Osteoblast (primary cell): ENCODE data around the gene TCOF1. TPM values are rescaled to one million over a fixed set of nuclear protein-coding genes. Genes with fewer than 3 reads are reported as not detected.

Source experiments
- DNase-seq: peaks from one replicate; pipeline ENCODE4 v3.0.0; 2011; ENCODE audit warnings: low spot score, mixed read lengths; ENCODE audit not compliant: insufficient read length; ENCODE audit errors: missing footprints
- H2AFZ ChIP-seq: 2 replicates; pipeline ENCODE4 v1.6.0; 2011; ENCODE audit warnings: mild to moderate bottlenecking, low read length
- H3K27ac ChIP-seq: 2 replicates; pipeline ENCODE4 v1.5.1; 2011; ENCODE audit warnings: mild to moderate bottlenecking, low read depth, low read length, moderate library complexity
- H3K27me3 ChIP-seq: 2 replicates; pipeline ENCODE4 v1.6.0; 2012; ENCODE audit warnings: mild to moderate bottlenecking, control low read depth, inconsistent platforms, low read length, moderate library complexity; ENCODE audit not compliant: insufficient read depth
- H3K36me3 ChIP-seq: 2 replicates; pipeline ENCODE4 v1.5.1; 2011; ENCODE audit warnings: mild to moderate bottlenecking, low read length, control low read depth, moderate library complexity; ENCODE audit not compliant: insufficient read depth
- H3K4me1 ChIP-seq: 2 replicates; pipeline ENCODE4 v1.5.1; 2011; ENCODE audit warnings: mild to moderate bottlenecking, low read length, control low read depth, moderate library complexity; ENCODE audit not compliant: insufficient read depth
- H3K4me2 ChIP-seq: 2 replicates; pipeline ENCODE4 v1.6.0; 2011; ENCODE audit warnings: mild to moderate bottlenecking, low read length; ENCODE audit not compliant: insufficient read depth
- H3K4me3 ChIP-seq: fragments of 200-600 bp; sonication (generic); 3 replicates; pipeline ENCODE4 v1.5.1; 2012; ENCODE audit warnings: mild to moderate bottlenecking, low read length, inconsistent platforms; ENCODE audit not compliant: insufficient read depth
- H3K79me2 ChIP-seq: 2 replicates; pipeline ENCODE4 v1.6.0; 2012; ENCODE audit warnings: mild to moderate bottlenecking, low read length, control low read depth, inconsistent platforms; ENCODE audit not compliant: insufficient read depth
- H3K9me3 ChIP-seq: 2 replicates; pipeline ENCODE4 v1.5.1; 2011; ENCODE audit warnings: low read depth, low read length, control low read depth
- H4K20me1 ChIP-seq: 2 replicates; pipeline ENCODE4 v1.6.0; 2012; ENCODE audit warnings: mild to moderate bottlenecking, low read length, control low read depth; ENCODE audit not compliant: insufficient read depth
- CTCF ChIP-seq: IDR thresholded peaks from 2 replicates; pipeline ENCODE4 v1.5.1; 2011; ENCODE audit warnings: mild to moderate bottlenecking, low read depth, low read length, moderate library complexity; ENCODE audit errors: extremely low read depth
- total RNA-seq: library from RNA; depleted of rRNA; stranded (reverse); fragments of >200 nt; gene quantifications from 2 replicates; pipeline ENCODE4 v1.2.3, GENCODE V29; 2012

Gene TCOF1
- total RNA-seq, 1 donor, result 12.3 TPM

- H3K79me2 ChIP-seq, result no peaks in the 10 kb centered on the region
- H3K4me3 ChIP-seq, result no peak overlapping the region
- no peaks in the 10 kb centered on the region for H3K36me3 ChIP-seq
- H3K4me1 ChIP-seq, result peaks cover 37% of the 10 kb centered on the region
- no peak overlapping the region for H3K4me2 ChIP-seq
- DNase-seq, result no peak
- no peak overlapping the region for H3K27ac ChIP-seq
- no peaks in the 10 kb centered on the region for H3K9me3 ChIP-seq
- H3K27me3 ChIP-seq, result no peaks in the 10 kb centered on the region
- H4K20me1 ChIP-seq, result no peaks in the 10 kb centered on the region
- no peak overlapping the region for H2AFZ ChIP-seq
- no peak for TF ChIP-seq CTCF
Observed at GRCh38 chr5:150322202-150322601, 35.3 kb upstream of the TCOF1 start.

- H3K4me1 ChIP-seq, result peaks cover 28% of the 10 kb centered on the region
- DNase-seq, result no peak
- TF ChIP-seq CTCF, result no peak
Observed at GRCh38 chr5:150323092-150323491, 34.4 kb upstream of the TCOF1 start.

GRCh38 chr5:150323819-150324218 is 33.7 kb upstream of the TCOF1 start:
- H3K27ac ChIP-seq, result no peak overlapping the region
- TF ChIP-seq CTCF, result no peak
- H3K4me1 ChIP-seq, result peaks cover 21% of the 10 kb centered on the region

More at GRCh38 chr5:150323092-150323491, 34.4 kb upstream of the TCOF1 start:
- H3K36me3 ChIP-seq, result no peaks in the 10 kb centered on the region
- H3K79me2 ChIP-seq, result no peaks in the 10 kb centered on the region
- H3K27ac ChIP-seq, result no peak overlapping the region
- no peak overlapping the region for H2AFZ ChIP-seq
- H3K4me3 ChIP-seq, result no peak overlapping the region
- H3K9me3 ChIP-seq, result no peaks in the 10 kb centered on the region
- no peak overlapping the region for H3K4me2 ChIP-seq
- H4K20me1 ChIP-seq, result no peaks in the 10 kb centered on the region
- H3K27me3 ChIP-seq, result no peaks in the 10 kb centered on the region

GRCh38 chr5:150325426-150325825 is 32.1 kb upstream of the TCOF1 start:
- H3K9me3 ChIP-seq, result no peaks in the 10 kb centered on the region
- H3K4me1 ChIP-seq, result peaks cover 5% of the 10 kb centered on the region
- TF ChIP-seq CTCF, result no peak
- no peaks in the 10 kb centered on the region for H4K20me1 ChIP-seq
- H3K27me3 ChIP-seq, result no peaks in the 10 kb centered on the region
- DNase-seq, result no peak
- no peaks in the 10 kb centered on the region for H3K36me3 ChIP-seq
- no peak overlapping the region for H3K4me2 ChIP-seq
- no peak overlapping the region for H2AFZ ChIP-seq
- H3K4me3 ChIP-seq, result no peak overlapping the region
- no peaks in the 10 kb centered on the region for H3K79me2 ChIP-seq
- H3K27ac ChIP-seq, result no peak overlapping the region

More at GRCh38 chr5:150323819-150324218, 33.7 kb upstream of the TCOF1 start:
- Histone ChIP-seq H3K9me3 (no peaks in the 10 kb centered on the region), H3K4me2 (no peak overlapping the region), H3K4me3 (no peak overlapping the region), H3K79me2 (no peaks in the 10 kb centered on the region), H4K20me1 (no peaks in the 10 kb centered on the region), H2AFZ (no peak overlapping the region), H3K27me3 (no peaks in the 10 kb centered on the region), H3K36me3 (no peaks in the 10 kb centered on the region)
- no peak for DNase-seq
